ENCODE data around the gene TMEM52. TPM values are rescaled to one million over a fixed set of nuclear protein-coding genes. Genes with fewer than 3 reads are reported as not detected.

TMEM52 gene
- total and polyA plus RNA-seq, 2 of the 13 experiments (the other 11 are each of a cell fraction or from before 2014, with no cell fraction given), result 13.2 to 18.7 TPM

DNA sequence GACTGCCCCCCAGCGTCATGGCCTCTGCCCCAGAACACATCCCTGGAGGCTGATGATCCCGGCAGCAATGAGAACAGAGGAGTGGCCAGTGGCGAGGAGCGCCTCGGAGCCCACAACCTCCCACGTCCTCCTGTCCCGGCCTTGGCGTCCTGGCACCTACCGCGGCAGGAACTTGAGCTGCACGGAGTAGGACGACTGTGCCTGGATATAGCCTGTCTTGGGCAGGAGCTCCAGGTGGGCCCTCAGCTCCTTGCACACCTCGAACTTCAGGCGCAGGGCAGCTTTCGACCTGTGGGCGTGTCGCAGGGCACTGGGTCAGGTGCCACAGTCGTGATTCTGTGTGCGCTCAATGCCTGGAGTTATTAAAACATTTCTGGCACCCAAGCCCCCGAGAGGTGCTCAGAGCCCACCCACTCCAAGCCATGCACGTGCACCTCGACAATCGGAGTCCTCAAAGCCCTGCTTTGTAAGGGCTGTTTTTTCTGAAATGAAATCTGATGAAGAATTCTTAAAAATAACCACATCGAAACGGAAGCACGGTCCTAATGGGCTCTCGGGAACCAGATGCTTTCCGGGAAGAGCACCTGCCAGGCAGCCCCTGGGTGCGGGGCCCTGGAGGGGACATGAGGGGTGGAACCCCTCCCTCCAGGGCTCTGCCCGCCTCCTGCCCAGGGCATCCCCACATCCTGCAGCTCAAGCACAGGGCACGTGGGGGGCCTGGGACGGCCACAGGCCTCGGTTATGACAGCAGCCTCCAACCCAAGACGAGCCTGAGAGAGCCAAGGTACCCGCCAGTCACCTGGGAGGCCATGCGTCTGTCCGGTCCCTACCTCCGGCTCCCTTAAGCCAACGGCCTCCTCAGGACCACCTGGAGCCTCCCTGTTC is 23.0 kb upstream of the TMEM52 start (continued):
- TF ChIP-seq AHDC1 (CRISPR knock-in tag; IDR thresholded peaks at IDR 0.05; ENCODE audit: borderline replicate concordance) (no peak), SATB2 (CRISPR knock-in tag; IDR thresholded peaks at IDR 0.05) (no peak), ZBTB3 (CRISPR knock-in tag; IDR thresholded peaks at IDR 0.05; ENCODE audit: borderline replicate concordance, low read depth) (no peak), ZNF20 (CRISPR knock-in tag; IDR thresholded peaks at IDR 0.05) (no peak)
